ENCODE data around the gene TPCN2. TPM values are rescaled to one million over a fixed set of nuclear protein-coding genes. Genes with fewer than 3 reads are reported as not detected.

Gene TPCN2
- total RNA-seq, 1 experiment from 2014 or later = 20.6 TPM

DNA sequence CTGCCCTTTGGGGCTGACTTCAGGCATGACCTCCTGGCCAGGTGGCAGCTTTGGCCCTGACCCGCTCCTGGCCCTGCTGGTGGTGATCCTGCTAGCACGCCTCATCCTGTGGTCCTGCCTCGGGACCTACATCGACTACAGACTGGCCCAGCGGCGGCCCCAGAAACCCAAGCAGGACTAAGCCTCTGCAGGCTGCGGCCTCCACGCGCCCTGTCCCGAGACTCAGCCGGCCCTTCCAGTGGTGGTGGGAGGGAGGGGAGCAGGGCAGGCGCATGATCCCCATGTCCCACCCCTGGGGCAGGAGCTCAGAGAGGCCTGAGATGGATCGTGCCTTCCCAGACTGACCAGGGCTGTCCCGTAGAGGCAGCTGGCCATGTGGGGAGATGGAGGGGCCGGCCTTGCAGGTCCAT is 109.1 kb downstream of the TPCN2 start:
- H3K27ac ChIP-seq (ENCODE audit: low read length) = no peak overlapping the region
- no peaks in the 10 kb centered on the region for H3K27me3 ChIP-seq (ENCODE audit: control insufficient read depth, insufficient read depth, low read length)
- BruUV-seq (replicated peaks) = no TSS peak
- intact Hi-C loops (cut with micrococcal nuclease; ENCODE audit: unreplicated experiment) = no loop called here
- no peaks in the 10 kb centered on the region for H3K9me3 ChIP-seq (ENCODE audit: control insufficient read depth, insufficient read depth, low read depth, low read length)
- H3K4me3 ChIP-seq (ENCODE audit: low read depth in 2 of 2, low read length in 2 of 2) = no peak overlapping the region
- H3K36me3 ChIP-seq (ENCODE audit: control insufficient read depth, insufficient read depth, low read length) = no peaks in the 10 kb centered on the region
- in situ Hi-C loops (cut with HindIII; ENCODE audit: low pct_unique_long_range_greater_than_20kb, low sequenced_read_pairs) = no loop called here
- ChIA-PET POLR2A (no interaction called here), CTCF (no interaction called here)
- ATAC-seq = no peak
- no peak for DNase-seq (ENCODE audit: low read depth, low spot score)
- no peaks in the 10 kb centered on the region; the same call in 1 of the 2 replicates for H3K4me1 ChIP-seq (ENCODE audit: control insufficient read depth, insufficient read depth, low read length)
- TF ChIP-seq POLR2AphosphoS5 (IDR thresholded peaks at IDR 0.05; ENCODE audit: low read depth, low read length) = no peak
- no peak for TF ChIP-seq TCF7L2 (IDR thresholded peaks at IDR 0.05; ENCODE audit: low read depth, low read length)
- TF ChIP-seq REST (IDR thresholded peaks at IDR 0.05; ENCODE audit: insufficient read depth in 1 of 2, low read depth in 2 of 2, low read length in 1 of 2) = no peak
- TF ChIP-seq CTCF (IDR thresholded peaks at IDR 0.05) = no peak
- TF ChIP-seq SIN3A (IDR thresholded peaks at IDR 0.05; ENCODE audit: borderline replicate concordance, insufficient read depth, low read depth, low read length) = no peak

DNA sequence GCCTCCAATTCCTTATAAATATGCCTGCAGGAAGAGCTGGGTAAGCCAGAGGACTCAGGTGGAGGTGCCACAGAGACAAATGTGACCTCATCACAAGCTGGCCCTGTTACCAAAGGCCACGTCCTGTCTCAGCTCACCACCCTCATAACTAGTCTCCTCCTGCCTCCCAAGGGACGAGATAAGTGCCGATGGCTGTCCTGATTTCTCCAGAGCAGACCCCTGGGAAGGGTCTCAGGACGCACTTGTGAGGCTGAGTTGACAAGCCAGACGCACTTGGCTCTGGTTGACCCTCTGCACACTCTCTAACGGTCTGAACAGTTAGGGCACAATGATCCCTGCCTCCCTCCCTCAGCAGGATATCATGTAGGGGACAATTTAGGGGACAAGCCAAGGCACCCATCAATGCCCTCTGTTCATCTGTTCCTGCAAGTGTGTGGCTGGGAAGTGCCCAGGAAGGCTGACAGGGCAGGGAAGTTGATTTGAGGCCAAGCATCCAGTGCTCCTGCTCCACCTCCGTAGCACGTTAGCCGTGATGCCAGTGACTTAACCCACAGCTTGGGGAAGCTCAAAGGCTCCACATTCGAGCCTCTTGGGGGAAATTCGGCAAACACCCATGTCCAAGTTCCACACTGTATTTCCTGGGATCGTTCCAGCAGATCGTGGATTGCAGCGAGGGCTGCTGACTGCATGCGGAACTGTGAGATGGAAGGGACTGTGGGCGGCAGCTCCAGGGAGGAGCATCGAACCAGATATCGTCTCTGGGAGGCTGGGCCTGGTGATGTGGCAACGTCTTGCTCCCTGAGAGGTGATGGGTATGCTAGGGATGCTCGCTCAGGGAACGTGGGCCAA is 109.8 kb downstream of the TPCN2 start:
- DNase-seq (ENCODE audit: low read depth, low spot score) = no peak
- POLR2A ChIA-PET = no interaction called here

More for the DNA sequence above, 109.8 kb downstream of the TPCN2 start:
- CTCF ChIA-PET = no interaction called here
- Histone ChIP-seq H3K4me1 (ENCODE audit: control insufficient read depth, insufficient read depth, low read length) (no peaks in the 10 kb centered on the region; the same call in 1 of the 2 replicates), H3K27ac (ENCODE audit: low read length) (no peak overlapping the region), H3K9me3 (ENCODE audit: control insufficient read depth, insufficient read depth, low read depth, low read length) (no peaks in the 10 kb centered on the region), H3K4me3 (ENCODE audit: low read depth in 2 of 2, low read length in 2 of 2) (no peak overlapping the region), H3K27me3 (ENCODE audit: control insufficient read depth, insufficient read depth, low read length) (no peaks in the 10 kb centered on the region), H3K36me3 (ENCODE audit: control insufficient read depth, insufficient read depth, low read length) (no peaks in the 10 kb centered on the region)
- intact Hi-C loops (cut with micrococcal nuclease; ENCODE audit: unreplicated experiment) (no loop called here), in situ Hi-C loops (cut with HindIII; ENCODE audit: low pct_unique_long_range_greater_than_20kb, low sequenced_read_pairs) (no loop called here)
- no TSS peak for BruUV-seq (replicated peaks)
- no peak for TF ChIP-seq TCF7L2 (IDR thresholded peaks at IDR 0.05; ENCODE audit: low read depth, low read length)
- TF ChIP-seq SIN3A (IDR thresholded peaks at IDR 0.05; ENCODE audit: borderline replicate concordance, insufficient read depth, low read depth, low read length) = no peak
- no peak for TF ChIP-seq CTCF (IDR thresholded peaks at IDR 0.05)
- no peak for TF ChIP-seq REST (IDR thresholded peaks at IDR 0.05; ENCODE audit: insufficient read depth in 1 of 2, low read depth in 2 of 2, low read length in 1 of 2)
- TF ChIP-seq POLR2AphosphoS5 (IDR thresholded peaks at IDR 0.05; ENCODE audit: low read depth, low read length) = no peak
- ATAC-seq = no peak
